ENCODE results near the gene NELFB. TPM values are rescaled to one million over a fixed set of nuclear protein-coding genes. Genes with fewer than 3 reads are reported as not detected.

NELFB gene
- total and polyA plus RNA-seq, 9 of the 15 experiments (the other 6 are each of a cell fraction or from before 2014, with no cell fraction given) = 0.24 to 84.0 (median 29.7) TPM

DNA sequence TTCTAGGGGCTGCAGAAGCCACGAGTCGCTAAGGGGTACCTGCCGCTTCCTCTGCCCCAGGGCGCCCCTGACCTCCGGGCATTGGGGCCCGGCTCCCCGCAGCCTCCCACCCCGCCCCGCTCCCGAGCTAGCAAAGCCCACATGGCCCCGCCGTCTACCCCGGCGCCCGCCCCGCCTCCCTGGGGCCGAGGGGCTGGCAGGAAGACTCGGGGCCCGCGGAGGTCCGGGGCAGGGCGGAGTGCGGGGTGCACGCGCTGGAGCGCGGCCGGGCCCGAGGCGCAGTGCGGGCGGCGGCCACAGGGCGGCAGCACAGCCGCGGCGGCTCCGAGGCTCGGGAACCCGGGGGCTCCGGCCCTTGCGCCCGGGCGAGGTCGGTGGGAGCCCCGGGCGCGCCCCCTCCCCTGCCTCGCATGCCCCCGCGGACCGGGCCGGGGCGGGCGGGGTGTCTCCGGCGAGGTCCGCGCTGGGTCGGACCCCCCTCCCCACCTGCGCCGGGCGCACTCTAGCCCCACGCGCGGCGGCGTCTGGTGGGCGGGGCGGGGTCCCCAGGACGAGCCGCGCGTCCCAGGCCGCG, 40.2 kb downstream of the NELFB start (continued):
- TF ChIP-seq ZFX (CRISPR knock-in tag; IDR thresholded peaks at IDR 0.05) (peak; percentile 26; the same call in 1 of the 2 replicates), MTF1 (CRISPR knock-in tag; IDR thresholded peaks at IDR 0.05; ENCODE audit: borderline replicate concordance) (no peak), SMAD4 (CRISPR knock-in tag; conservative IDR thresholded peaks at IDR 0.05) (peak; percentile 79), RBM25 (IDR thresholded peaks at IDR 0.05; ENCODE audit: low read depth, low read length, severe bottlenecking) (peak; percentile 12), HCFC1 (IDR thresholded peaks at IDR 0.05; ENCODE audit: low read depth, low read length) (no peak), RB1 (IDR thresholded peaks at IDR 0.05; ENCODE audit: low read depth) (peak; percentile 90), ZEB2 (IDR thresholded peaks at IDR 0.05) (no peak)
- TF ChIP-seq, protein P1, sequence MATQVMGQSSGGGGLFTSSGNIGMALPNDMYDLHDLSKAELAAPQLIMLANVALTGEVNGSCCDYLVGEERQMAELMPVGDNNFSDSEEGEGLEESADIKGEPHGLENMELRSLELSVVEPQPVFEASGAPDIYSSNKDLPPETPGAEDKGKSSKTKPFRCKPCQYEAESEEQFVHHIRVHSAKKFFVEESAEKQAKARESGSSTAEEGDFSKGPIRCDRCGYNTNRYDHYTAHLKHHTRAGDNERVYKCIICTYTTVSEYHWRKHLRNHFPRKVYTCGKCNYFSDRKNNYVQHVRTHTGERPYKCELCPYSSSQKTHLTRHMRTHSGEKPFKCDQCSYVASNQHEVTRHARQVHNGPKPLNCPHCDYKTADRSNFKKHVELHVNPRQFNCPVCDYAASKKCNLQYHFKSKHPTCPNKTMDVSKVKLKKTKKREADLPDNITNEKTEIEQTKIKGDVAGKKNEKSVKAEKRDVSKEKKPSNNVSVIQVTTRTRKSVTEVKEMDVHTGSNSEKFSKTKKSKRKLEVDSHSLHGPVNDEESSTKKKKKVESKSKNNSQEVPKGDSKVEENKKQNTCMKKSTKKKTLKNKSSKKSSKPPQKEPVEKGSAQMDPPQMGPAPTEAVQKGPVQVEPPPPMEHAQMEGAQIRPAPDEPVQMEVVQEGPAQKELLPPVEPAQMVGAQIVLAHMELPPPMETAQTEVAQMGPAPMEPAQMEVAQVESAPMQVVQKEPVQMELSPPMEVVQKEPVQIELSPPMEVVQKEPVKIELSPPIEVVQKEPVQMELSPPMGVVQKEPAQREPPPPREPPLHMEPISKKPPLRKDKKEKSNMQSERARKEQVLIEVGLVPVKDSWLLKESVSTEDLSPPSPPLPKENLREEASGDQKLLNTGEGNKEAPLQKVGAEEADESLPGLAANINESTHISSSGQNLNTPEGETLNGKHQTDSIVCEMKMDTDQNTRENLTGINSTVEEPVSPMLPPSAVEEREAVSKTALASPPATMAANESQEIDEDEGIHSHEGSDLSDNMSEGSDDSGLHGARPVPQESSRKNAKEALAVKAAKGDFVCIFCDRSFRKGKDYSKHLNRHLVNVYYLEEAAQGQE (IDR thresholded peaks at IDR 0.05; ENCODE audit: borderline replicate concordance) = peak; percentile 43; the same call in 1 of the 2 replicates
- TF ChIP-seq, protein P1 (CRISPR knock-in tag; IDR thresholded peaks at IDR 0.05; ENCODE audit: low read depth) = no peak
- TF ChIP-seq, protein P2, sequence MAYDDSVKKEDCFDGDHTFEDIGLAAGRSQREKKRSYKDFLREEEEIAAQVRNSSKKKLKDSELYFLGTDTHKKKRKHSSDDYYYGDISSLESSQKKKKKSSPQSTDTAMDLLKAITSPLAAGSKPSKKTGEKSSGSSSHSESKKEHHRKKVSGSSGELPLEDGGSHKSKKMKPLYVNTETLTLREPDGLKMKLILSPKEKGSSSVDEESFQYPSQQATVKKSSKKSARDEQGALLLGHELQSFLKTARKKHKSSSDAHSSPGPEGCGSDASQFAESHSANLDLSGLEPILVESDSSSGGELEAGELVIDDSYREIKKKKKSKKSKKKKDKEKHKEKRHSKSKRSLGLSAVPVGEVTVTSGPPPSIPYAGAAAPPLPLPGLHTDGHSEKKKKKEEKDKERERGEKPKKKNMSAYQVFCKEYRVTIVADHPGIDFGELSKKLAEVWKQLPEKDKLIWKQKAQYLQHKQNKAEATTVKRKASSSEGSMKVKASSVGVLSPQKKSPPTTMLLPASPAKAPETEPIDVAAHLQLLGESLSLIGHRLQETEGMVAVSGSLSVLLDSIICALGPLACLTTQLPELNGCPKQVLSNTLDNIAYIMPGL (CRISPR knock-in tag; IDR thresholded peaks at IDR 0.05) = 0 out of 2 replicates have a peak, but pooled peaks have one; percentile 50
